ENCODE measurements around the gene BAZ2A.
A peak's percentile ranks its signal among the peaks of the same experiment; 100 is the strongest.

The BAZ2A gene

DNA sequence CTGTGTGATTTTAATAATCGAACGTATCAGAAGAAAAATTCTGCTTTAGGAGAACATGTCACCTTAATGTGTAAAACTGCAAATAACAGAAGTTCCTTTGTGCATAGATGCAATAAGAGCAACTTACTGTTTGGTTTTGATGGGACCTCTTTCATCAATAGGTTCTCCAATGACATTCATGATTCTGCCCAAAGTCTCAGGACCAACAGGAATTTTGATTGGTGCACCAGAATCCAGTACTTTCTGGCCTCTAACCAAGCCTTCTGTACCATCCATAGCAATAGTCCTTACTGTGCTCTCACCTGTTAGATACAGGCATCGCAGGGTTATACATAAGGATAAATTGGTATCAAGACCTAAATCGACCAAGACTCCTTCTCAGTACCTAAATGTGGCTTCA is 14.5 kb upstream of the BAZ2A start:
- TF ChIP-seq, protein P1, sequence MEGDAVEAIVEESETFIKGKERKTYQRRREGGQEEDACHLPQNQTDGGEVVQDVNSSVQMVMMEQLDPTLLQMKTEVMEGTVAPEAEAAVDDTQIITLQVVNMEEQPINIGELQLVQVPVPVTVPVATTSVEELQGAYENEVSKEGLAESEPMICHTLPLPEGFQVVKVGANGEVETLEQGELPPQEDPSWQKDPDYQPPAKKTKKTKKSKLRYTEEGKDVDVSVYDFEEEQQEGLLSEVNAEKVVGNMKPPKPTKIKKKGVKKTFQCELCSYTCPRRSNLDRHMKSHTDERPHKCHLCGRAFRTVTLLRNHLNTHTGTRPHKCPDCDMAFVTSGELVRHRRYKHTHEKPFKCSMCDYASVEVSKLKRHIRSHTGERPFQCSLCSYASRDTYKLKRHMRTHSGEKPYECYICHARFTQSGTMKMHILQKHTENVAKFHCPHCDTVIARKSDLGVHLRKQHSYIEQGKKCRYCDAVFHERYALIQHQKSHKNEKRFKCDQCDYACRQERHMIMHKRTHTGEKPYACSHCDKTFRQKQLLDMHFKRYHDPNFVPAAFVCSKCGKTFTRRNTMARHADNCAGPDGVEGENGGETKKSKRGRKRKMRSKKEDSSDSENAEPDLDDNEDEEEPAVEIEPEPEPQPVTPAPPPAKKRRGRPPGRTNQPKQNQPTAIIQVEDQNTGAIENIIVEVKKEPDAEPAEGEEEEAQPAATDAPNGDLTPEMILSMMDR (conservative IDR thresholded peaks at IDR 0.05), result no peak
- H3K27ac ChIP-seq, result peak overlapping the region; percentile 97

DNA sequence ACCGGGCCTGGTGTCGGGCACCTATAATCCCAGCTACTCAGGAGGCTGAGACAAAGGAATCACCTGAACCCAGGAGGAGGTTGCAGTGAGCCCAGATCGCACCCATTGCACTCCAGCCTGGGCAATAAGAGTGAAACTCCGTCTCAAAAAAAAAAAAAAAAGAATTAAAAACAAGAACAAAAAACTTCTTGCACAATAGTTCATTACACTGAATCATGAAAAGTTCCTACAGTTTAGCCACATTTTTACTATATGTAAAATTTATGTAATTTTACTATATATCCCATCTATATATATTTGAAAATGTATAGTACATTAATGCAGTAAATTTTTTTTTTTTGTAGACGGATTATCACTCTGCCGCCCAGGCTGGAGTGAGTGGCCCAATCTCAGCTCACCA is 11.1 kb upstream of the BAZ2A start:
- TF ChIP-seq, protein P1 (conservative IDR thresholded peaks at IDR 0.05), result no peak
- peak overlapping the region; percentile 97; the same call in 1 of the 2 replicates for H3K27ac ChIP-seq

DNA sequence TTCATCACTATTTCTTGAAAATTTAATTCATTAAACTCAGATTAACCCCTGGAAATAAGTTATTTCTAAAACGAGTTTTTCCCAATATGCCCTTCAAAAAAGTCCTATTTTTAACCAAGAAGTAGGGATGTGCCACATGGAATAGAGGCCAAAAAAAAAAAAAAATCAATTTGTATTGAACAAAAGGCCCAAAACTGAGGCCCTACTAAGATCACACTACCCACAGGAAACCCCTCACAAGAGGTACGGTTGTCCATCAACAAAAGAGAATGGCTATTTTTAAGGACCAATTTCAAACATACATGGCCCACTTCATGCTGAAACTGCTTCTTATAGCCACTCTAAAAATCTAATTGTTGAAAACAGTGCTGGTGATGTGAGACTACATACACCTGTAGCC is 7.5 kb upstream of the BAZ2A start:
- TF ChIP-seq, protein P1 (conservative IDR thresholded peaks at IDR 0.05), result no peak
- peak overlapping the region; percentile 97 for H3K27ac ChIP-seq

DNA sequence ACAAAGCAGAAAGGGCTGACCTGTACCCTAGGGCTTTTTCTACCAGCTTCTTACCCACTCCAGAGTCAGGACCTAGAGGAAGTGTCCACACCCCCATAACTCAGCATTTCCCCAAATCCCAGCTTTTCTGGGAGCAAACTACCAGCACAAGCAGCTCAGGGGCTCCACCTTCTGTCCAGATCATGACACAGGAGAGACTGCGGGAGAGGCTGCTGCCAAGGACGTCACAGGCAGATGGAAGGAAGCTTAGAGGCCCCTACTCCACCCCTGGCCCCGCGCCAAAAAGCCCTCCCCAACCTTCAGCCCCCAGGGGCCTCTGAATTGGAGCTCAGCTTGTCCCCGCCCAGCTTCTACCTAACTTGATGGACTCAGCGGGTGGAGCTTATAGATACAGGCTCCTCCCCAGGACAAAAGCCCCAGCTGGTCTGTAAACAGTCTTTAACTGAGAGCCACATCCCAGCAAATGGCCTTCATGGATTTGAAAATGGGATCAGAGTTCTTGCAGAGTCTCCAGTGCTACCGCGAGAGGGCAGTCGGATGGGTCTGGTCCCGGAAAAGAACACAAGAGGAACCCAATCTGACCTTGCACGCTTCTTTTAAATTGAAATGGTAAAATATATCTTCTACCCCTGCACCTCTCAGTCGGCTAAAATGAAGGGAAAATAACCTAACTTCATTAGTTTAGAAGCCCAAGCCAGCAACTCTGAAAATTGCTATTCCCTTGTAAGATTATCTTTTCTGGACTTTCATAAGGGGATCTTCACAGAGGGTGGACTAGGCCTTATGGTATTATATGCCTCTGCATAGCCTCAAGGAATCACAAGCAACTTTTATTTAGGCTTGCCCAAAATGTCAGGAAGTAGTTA is 6.8 kb upstream of the BAZ2A start:
- peak overlapping the region; percentile 97 for H3K27ac ChIP-seq
- TF ChIP-seq, protein P1 (conservative IDR thresholded peaks at IDR 0.05), result peak; percentile 86

DNA sequence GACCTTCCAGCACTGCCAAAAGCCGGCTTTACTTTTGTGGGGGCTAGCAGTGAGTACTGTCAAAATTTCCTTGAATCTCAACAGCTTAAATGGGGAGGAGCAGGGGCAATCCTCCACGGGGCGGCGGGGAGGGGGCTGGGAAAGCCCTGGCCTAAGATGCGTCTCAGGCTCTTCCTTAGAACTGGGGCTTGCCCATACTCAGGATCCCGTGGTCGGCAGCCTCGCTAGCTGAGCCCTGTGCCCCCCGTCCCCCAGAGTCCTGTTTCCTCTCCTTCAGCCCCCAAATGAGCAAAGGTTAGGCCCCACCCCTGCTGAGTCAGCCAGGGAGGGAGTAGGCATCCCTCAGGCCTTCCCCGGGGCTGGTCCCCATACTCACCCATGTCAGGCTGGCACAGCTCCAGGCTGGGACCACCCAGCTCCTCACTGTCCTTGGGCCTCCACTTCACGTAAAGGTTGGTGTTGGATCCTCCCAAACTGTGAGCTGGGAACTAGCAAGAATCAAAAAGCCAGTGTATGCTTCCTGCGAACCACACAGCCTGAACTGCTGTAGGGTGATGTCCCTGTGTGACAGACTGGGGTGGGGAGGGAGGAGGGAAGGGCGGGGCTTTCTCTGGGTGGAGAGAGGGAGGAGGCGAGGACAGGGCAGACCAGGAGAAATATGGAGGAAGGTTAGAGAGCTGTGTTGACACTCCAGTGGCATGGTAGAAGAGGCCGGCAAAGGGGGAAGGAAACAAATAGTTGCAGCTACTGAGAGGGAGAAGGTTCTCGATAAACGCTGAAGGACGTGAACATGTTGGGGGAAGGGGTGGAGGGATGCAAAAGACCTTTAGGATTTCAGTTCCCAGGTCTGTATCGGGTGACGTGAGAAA is 5.9 kb upstream of the BAZ2A start:
- H3K27ac ChIP-seq, result peak overlapping the region; percentile 97
- TF ChIP-seq, protein P1 (conservative IDR thresholded peaks at IDR 0.05), result no peak

DNA sequence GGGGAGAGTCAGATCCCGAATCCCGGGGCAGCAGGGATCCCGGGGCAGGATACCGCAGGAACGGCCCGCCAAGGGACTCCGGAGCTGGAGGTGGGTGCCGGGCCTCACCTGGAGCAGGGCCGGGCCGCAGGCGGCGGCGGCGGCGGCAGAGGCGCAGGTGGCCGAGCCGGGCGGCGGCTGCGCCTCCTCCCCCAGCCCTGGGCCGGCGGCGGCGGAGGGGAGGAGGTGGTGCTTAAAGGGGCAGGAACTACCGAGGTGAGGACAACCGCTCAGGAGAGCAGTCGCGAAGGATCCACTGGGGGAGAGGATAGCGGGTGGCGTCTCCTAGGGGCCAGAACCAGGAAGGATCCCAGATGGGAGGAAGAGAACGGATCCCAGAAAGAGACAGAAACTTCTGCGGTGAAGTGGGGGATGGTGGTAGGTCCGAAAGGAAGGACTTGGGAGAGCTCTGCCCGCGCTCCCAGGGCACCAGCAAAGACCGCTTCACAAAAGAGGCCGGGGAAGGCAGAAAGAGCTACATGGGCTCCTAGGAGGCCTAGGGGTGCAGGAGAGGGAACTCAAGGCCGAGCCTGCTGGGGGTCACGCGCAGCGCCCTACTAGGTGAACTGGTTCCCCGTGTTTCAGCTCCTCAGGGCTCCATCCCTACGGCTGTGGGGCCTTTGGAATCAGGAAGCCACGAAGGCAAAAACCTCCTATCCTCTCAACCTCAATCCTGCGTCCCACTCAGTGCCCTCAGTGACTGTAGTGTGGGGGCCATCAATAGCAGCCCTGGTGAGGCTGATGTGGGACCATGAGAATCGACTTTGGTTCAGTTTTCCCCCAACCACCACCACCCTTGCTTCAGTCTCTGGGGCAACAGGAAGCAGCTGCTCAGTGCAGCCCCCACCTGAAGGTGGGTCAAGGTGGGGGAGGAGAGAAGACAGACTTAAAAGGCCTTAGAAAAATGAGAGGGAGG is 5.0 kb upstream of the BAZ2A start:
- peak overlapping the region; percentile 97 for H3K27ac ChIP-seq
- TF ChIP-seq, protein P1 (conservative IDR thresholded peaks at IDR 0.05), result peak; percentile 81

All from VCaP (cell line).